Mesothelial cell of epicardium (in vitro differentiated cells): ENCODE measurements around the gene APEH. TPM values are rescaled to one million over a fixed set of nuclear protein-coding genes. Genes with fewer than 3 reads are reported as not detected.

ENCODE experiments used
- DNase-seq, 2 experiments: peaks; one replicate each; pipeline ENCODE4 v3.0.0; 2021; ENCODE audit warnings: low spot score in 2 of 2; ENCODE audit not compliant: unreplicated experiment in 2 of 2
- H3K27ac Mint-ChIP-seq: 2 replicates; pipeline ENCODE4 v1.8.0; 2021; ENCODE audit warnings: mixed read lengths
- H3K27me3 Mint-ChIP-seq: 2 replicates; pipeline ENCODE4 v1.8.0; 2021; ENCODE audit warnings: low read depth, mixed read lengths
- H3K36me3 Mint-ChIP-seq: 2 replicates; pipeline ENCODE4 v1.8.0; 2021; ENCODE audit warnings: mixed read lengths
- H3K4me1 Mint-ChIP-seq: 2 replicates; pipeline ENCODE4 v1.8.0; 2021; ENCODE audit warnings: mixed read lengths
- H3K4me3 Mint-ChIP-seq: 2 replicates; pipeline ENCODE4 v1.8.0; 2021; ENCODE audit warnings: mild to moderate bottlenecking, moderate library complexity, mixed read lengths
- H3K9me3 Mint-ChIP-seq: 2 replicates; pipeline ENCODE4 v1.8.0; 2021; ENCODE audit warnings: mixed read lengths
- total RNA-seq: library from RNA; stranded (reverse); gene quantifications from 3 replicates; pipeline ENCODE4 v1.2.1, GENCODE V29; 2021
- TF ChIP-seq, protein P1 (sequence below): fragments of 200-600 bp; sonication (generic); IDR thresholded peaks from one replicate; pipeline ENCODE4 v1.5.0; 2021; ENCODE audit warnings: antibody characterized with exemption; ENCODE audit not compliant: unreplicated experiment

APEH gene
- total RNA-seq, 1 donor from 2014 or later, result 111 TPM

GRCh38 chr3:49712166-49712565, 38.0 kb downstream of the APEH start:
- no peak overlapping the region for H3K27ac Mint-ChIP-seq

GRCh38 chr3:49712631-49713317, 38.6 kb downstream of the APEH start:
- Mint-ChIP-seq H3K4me3 (no peak overlapping the region), H3K27ac (no peak overlapping the region), H3K27me3 (no peaks in the 10 kb centered on the region), H3K36me3 (peaks cover 4% of the 10 kb centered on the region), H3K4me1 (no peaks in the 10 kb centered on the region), H3K9me3 (no peaks in the 10 kb centered on the region)
- DNase-seq, result no peak
- TF ChIP-seq, protein P1, sequence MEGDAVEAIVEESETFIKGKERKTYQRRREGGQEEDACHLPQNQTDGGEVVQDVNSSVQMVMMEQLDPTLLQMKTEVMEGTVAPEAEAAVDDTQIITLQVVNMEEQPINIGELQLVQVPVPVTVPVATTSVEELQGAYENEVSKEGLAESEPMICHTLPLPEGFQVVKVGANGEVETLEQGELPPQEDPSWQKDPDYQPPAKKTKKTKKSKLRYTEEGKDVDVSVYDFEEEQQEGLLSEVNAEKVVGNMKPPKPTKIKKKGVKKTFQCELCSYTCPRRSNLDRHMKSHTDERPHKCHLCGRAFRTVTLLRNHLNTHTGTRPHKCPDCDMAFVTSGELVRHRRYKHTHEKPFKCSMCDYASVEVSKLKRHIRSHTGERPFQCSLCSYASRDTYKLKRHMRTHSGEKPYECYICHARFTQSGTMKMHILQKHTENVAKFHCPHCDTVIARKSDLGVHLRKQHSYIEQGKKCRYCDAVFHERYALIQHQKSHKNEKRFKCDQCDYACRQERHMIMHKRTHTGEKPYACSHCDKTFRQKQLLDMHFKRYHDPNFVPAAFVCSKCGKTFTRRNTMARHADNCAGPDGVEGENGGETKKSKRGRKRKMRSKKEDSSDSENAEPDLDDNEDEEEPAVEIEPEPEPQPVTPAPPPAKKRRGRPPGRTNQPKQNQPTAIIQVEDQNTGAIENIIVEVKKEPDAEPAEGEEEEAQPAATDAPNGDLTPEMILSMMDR, result no peak

More at GRCh38 chr3:49712166-49712565, 38.0 kb downstream of the APEH start:
- H3K9me3 Mint-ChIP-seq, result no peaks in the 10 kb centered on the region
- TF ChIP-seq, protein P1, result no peak
- no peak for DNase-seq
- H3K4me3 Mint-ChIP-seq, result no peak overlapping the region
- H3K36me3 Mint-ChIP-seq, result peaks cover 5% of the 10 kb centered on the region
- no peaks in the 10 kb centered on the region for H3K4me1 Mint-ChIP-seq
- H3K27me3 Mint-ChIP-seq, result no peaks in the 10 kb centered on the region

DNA sequence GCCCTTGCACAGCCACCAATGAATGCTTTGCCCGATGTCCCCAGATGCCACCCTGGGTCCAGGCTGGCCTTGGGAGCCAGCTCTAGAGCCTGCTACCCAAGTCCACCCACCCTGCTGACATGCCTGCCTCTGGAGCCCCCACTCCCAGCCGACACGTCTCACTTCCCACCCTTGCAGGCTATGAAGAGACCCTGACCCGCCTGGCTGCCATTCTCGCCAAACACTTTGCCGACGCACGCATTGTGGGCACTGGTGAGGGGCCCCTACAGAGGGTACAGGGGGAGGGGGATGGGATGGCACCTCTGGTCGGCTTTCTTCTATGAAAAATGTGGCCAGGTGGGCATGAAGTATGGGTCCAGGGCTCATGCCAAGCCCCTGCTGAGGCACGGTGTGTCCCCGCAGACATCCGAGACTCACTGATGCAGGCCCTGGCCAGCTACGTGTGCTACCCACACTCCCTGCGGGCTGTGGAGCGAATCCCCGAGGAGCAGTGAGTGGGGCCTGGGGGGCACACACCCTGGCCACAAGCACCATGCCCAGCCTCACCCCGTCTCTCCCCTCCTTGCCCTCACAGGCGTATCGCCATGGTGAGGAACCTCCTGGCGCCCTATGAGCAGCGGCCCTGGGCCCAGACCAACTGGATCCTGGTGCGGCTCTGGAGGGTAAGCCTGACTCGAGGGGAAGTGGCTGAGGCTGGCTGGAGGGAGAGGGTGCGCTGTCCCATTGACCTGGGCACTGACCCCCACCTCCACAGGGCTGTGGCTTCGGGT, 39.4 kb downstream of the APEH start:
- Mint-ChIP-seq H3K4me1 (peaks cover 1% of the 10 kb centered on the region), H3K36me3 (peaks cover under 1% of the 10 kb centered on the region), H3K9me3 (no peaks in the 10 kb centered on the region), H3K4me3 (no peak overlapping the region), H3K27me3 (no peaks in the 10 kb centered on the region), H3K27ac (no peak overlapping the region)
- DNase-seq, result no peak
- TF ChIP-seq, protein P1, result no peak

GRCh38 chr3:49714728-49715550, 40.8 kb downstream of the APEH start:
- Mint-ChIP-seq H3K36me3 (no peaks in the 10 kb centered on the region), H3K4me1 (peaks cover 12% of the 10 kb centered on the region), H3K4me3 (no peak overlapping the region), H3K27ac (no peak overlapping the region), H3K27me3 (peaks cover 2% of the 10 kb centered on the region), H3K9me3 (no peaks in the 10 kb centered on the region)
- no peak for DNase-seq
- TF ChIP-seq, protein P1, result no peak

- H3K27ac Mint-ChIP-seq, result no peak overlapping the region
These were observed 41.5 kb downstream of the APEH start for GRCh38 chr3:49715611-49716121.

More at GRCh38 chr3:49715611-49716121, 41.5 kb downstream of the APEH start:
- TF ChIP-seq, protein P1, result no peak
- Mint-ChIP-seq H3K27me3 (peaks cover 2% of the 10 kb centered on the region), H3K36me3 (no peaks in the 10 kb centered on the region), H3K9me3 (no peaks in the 10 kb centered on the region), H3K4me3 (no peak overlapping the region), H3K4me1 (peaks cover 13% of the 10 kb centered on the region)
- no peak for DNase-seq
